Activated CD4-positive, alpha-beta T cell treated with anti-CD3 and anti-CD28 coated beads, Interleukin-10, Interleukin-2, amounts not matched to agents 100 ng/mL and 50 ng/mL, durations not matched to agents 16 hours and 8 hours (primary cell): ENCODE data around the gene LBX1.

ENCODE experiments used
- DNase-seq: peaks from one replicate; pipeline ENCODE4 v3.0.0-alpha.2; 2020

Gene LBX1

GRCh38 chr10:101224910-101225823, 4.1 kb downstream of the LBX1 start:
- DNase-seq = no peak

- no peak for DNase-seq
Measured at GRCh38 chr10:101224060-101224909, 5.0 kb downstream of the LBX1 start.

- DNase-seq = no peak
Measured at GRCh38 chr10:101223274-101224059, 5.8 kb downstream of the LBX1 start.

- no peak for DNase-seq
Measured at GRCh38 chr10:101222683-101223273, 6.5 kb downstream of the LBX1 start.

GRCh38 chr10:101221963-101222531, 7.2 kb downstream of the LBX1 start:
- no peak for DNase-seq

- no peak for DNase-seq
Measured at GRCh38 chr10:101221549-101221948, 7.7 kb downstream of the LBX1 start.

GRCh38 chr10:101219946-101220451, 9.3 kb downstream of the LBX1 start:
- no peak for DNase-seq

- no peak for DNase-seq
Measured at GRCh38 chr10:101219139-101219945, 9.9 kb downstream of the LBX1 start.

GRCh38 chr10:101218351-101219138, 10.7 kb downstream of the LBX1 start:
- no peak for DNase-seq

GRCh38 chr10:101217450-101218281, 11.6 kb downstream of the LBX1 start:
- peak; percentile 32 for DNase-seq

- DNase-seq = no peak
Measured at GRCh38 chr10:101217044-101217425, 12.2 kb downstream of the LBX1 start.

- DNase-seq = no peak
Measured at GRCh38 chr10:101216207-101217043, 12.8 kb downstream of the LBX1 start.

GRCh38 chr10:101215397-101216206, 13.7 kb downstream of the LBX1 start:
- no peak for DNase-seq

- DNase-seq = peak; percentile 77
Measured at GRCh38 chr10:101214446-101215396, 14.5 kb downstream of the LBX1 start.

- DNase-seq = no peak
Measured at GRCh38 chr10:101208543-101208942, 20.7 kb downstream of the LBX1 start.

GRCh38 chr10:101207026-101207425, 22.2 kb downstream of the LBX1 start:
- no peak for DNase-seq
